Activated T-cell treated with anti-CD3 and anti-CD28 coated beads for 1 hour (primary cell): Measurements from ENCODE around the gene GCK.
"Not testable (repeated sequence)": the region's sequence is repeated elsewhere in the genome, so short reads cannot be mapped to it uniquely, and the experiment has no call there.

Experiments
- DNase-seq: peaks from one replicate; pipeline ENCODE4 v3.0.0-alpha.2; 2020; ENCODE audit warnings: low read depth

Gene GCK

DNA sequence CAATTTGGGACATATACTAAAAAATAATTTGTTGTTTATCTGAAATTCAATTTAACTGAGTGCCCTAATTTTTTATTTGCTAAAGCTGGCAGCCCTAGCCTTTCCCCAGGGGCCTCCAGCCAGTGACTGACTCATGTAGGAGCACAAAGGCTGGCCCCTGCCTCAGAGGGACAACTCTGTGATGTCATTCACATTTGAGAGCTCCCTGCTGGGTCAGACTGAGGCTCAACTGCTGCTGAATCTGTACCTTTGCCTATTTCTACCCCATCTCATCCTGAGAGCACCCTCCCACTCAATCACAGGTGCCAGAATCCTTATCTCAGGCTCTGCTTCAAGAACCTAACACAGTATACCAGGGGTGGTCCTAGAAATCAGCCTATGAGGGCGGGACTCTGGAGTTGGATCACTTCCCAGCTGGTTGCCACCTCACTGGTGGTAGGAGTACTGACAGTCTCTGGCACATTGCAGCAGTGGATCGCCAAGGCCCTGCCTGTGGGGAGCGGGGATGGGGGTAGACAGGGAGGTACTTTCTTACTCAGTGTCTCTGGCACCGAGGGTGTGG lies 11.6 kb downstream of the GCK start:
- no peak for DNase-seq

DNA sequence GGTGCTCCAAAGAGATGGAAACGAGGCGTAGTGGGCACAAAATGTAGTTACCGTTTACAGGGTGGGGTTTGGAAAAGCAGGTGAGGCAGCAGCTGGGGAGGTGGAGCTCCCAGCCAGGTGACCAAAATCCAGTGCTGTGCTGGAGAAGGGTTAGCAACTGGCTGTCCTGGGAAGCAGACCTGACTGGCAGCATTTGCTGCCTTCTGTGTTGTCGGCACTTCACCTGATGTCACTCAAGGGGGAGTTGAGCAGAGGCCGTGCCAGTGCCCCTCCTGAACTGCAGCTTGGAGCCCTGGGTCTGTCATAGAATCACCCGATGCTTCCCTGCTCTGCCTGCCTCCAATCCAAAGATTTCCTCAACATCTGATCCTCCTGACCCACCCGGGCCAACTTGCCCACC lies 12.8 kb downstream of the GCK start:
- no peak for DNase-seq

GRCh38 chr7:44175730-44176129 lies 13.5 kb downstream of the GCK start:
- no peak for DNase-seq

DNA sequence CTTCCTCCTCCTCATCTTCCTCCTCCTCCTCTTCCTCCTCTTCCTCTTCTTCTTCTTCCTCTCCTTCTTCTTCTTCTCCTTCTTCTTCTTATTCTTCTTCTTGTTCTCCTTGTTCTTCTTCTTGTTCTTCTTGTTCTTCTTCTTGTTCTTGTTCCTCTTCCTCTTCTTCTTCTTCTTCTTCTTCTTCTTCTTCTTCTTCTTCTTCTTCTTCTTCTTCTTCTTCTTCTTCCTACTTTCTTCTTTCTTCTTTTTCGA lies 14.6 kb downstream of the GCK start:
- DNase-seq, result not testable (repeated sequence)

DNA sequence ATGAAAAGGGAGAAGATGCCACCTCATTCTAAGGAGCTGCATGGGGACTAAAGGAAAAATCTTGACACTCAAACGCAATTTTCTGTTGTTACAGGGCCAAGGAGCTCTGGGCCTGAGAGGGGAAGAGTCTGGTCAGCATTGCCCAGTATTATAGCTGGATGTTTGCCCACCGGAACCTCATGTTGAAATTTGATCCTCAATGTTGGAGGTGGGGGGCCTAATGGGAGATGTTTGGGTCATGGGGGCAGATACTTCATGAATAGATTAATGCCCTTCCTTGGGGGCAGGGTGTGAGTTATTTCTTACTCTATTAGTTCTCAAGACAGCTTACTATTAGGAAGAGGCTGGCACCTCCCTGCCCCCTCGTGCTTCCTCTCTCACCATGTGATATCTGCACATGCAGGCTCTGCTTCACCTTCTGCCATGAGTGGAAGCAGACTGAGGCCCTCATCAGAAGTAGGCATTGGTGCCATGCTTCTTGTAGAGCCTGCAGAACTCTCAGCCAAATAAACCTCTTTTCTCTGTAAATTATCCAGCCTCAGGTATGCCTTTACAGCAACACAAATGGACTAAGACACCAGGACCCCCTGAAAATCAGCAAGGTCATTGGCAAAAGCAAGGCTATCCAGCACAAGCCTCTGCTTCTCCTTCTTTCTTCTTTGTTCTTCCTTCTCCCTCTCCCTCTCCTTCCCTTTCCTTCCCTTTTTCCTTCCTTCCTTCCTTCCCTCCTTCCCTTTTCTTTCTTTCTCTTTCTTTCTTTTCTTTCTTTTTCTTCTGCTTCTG lies 15.1 kb downstream of the GCK start:
- DNase-seq, result no peak

GRCh38 chr7:44172803-44173424 lies 16.3 kb downstream of the GCK start:
- no peak for DNase-seq

GRCh38 chr7:44172352-44172751 lies 16.9 kb downstream of the GCK start:
- no peak for DNase-seq

DNA sequence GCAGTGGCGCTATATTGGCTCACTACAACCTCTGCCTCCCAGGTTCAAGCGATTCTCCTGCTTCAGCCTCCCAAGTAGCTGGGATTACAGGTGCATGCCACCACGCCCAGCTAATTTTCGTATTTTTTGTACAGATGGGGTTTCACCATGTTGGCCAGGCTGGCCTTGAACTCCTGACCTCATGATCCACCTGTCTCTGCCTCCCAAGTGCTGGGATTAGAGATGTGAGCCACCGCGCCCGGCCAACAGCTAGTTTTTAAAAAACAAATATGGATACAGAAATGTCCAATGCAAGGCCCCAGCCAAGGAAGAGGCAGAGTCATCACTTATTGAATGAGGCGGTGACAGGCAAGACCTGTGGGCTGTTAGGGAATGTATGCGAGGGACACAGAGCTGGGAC lies 17.3 kb downstream of the GCK start:
- not testable (repeated sequence) for DNase-seq

GRCh38 chr7:44167920-44168319 lies 21.3 kb downstream of the GCK start:
- DNase-seq, result no peak

DNA sequence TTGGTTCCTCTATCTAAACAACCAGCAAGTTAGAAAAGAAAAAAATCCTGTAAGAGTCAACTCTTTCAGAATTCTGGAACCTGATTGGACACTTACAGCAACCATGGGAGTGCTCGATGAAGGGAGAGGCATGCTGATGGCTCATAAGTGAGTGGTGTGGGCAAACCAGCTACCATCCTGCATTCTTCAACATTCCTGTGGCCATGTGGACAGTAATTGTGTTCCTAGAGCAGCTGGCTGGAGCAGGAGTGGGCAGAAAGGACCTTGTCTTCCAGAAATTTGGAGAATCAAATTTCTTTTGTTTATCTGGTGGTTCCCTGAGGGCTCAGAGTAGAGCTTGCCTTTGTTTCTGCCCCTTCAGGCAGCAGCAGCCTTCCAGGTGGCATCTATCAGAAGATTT lies 25.6 kb downstream of the GCK start:
- DNase-seq, result no peak

DNA sequence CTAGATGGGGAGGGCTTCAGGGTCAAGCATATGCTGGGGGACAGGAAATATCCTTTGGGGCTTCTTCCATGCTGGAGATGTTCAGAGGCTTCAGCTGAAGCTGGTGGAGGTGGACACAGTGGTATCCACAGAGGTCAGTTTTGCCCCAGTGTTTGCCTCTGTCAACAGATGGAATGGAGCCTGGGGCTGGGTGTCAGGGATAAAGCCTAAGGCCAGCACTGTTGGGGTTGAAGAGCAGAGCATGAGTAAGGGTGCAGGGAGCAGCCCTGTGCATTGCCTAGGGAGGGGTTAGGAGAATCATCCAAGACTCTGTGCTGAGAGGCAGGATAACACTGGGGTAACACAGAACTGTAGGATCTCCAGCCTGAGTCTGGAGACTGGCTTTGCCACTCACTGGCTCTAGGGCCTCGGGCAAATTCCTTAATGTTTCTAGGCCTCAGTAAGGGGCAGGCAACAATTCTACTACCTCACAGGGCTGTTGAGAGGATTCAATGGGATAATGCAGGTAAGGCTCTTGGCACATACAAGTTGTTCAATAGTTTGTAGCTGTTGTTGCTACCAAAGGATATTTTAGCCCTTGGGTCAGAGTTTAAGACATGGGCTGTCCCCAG lies 26.3 kb downstream of the GCK start:
- DNase-seq, result no peak

GRCh38 chr7:44162179-44162578 lies 27.1 kb downstream of the GCK start:
- no peak for DNase-seq

DNA sequence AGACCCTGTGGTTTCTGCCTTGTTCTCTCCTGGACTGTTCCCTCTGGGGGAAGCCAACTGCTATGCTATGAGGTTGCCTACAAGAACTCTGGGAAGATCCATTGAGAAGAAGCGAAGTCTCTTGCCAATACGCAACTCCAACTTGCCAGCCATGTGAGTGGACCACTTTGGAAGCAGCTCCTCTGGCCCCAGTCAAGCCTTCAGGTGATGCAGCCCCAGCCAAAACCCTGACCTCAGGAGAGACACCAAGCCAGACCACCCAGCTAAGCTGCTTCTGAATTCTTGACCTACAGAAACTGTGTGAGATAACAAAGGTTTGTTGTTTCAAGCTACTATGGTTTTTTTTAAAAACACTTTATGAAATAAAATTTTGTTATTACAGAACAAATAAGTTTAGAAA lies 27.9 kb downstream of the GCK start:
- DNase-seq, result no peak

GRCh38 chr7:44159824-44160630 lies 29.2 kb downstream of the GCK start:
- DNase-seq, result no peak

- no peak for DNase-seq
Measured at GRCh38 chr7:44158873-44159631, 30.2 kb downstream of the GCK start.

DNA sequence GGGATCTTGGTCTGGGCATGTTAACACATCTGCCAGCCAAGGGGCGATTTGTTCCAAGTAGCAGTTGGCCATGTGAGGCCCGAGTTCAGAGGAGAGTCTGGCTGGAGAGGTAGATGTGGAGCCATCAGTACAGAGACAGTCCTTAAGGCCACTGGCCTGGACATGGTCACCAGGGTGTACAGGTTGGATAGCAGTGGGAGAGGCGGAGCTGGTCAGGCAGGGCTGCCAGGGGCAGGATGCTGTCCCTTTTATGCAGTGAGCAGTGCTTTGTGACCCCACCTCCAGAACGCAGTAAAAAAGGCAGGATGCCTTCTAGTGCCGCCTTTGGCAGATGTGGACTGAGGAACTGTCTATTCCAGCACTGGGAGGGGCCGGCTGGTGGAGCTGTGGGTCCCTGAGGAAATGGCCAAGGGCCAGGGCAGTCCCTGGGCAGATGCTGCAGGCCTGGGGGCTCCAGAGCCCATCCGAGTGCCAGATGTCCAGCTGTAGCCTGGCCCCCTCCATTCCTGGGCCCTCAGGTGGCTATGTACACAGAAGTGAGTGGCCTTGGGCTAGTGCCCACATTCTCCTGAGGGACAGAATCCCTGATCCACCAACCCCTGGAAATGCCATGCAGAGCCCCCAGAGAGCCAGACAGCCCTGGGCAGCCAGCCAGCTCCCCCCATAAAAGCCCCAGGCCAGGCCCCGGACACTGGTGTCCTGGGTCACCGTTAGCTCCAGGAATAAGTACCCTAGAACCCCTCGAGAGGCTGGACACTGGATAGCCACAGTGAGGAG lies 31.0 kb downstream of the GCK start:
- no peak for DNase-seq

DNA sequence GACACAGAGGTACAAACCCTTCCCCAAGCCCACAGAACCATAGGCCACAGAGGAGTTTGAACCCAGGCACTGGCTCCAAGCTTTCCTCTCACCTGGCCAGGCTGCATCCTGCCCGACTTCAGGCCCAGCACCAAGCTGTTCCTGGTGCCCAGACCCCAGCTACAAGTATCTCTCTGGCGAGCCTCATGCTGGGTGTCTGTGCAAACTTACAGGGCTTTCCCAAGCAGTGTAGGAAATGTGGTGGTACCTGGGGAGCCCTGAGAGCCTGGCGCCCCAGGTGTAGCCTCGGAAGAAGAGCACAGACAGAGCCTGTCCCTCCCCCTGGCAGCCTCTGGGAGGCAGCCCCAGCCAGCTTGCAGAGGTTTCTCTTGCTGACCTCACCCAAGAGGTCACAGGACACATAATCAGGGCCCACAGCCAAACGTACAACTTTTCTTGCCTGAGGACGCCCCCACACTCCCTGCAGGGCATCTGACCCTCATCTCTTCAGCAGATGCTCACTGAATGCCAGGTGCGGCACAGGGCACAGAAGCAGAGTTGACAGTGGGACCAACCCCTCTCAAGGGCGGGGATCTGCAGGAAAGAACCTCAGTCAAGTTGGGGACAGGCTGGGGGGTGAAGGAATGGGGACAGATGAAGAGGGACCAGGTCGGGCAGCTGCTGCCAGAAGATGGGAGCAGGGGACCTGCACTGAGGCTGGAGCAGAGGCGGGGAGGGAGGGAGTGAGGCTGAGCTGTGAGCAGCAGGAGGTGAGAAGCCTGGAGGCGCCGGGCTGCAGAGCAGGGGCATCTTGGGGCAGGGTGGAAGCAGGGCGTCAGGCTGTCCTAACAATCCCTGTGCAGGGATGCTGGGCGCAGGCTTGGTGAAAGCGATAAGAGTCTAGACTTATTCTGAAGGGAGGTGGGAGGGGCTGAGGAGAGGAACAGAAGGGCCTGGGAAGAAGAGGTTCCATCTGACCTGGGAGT lies 31.8 kb downstream of the GCK start:
- DNase-seq, result no peak

GRCh38 chr7:44156453-44157010 lies 32.7 kb downstream of the GCK start:
- DNase-seq, result no peak
